ENCODE results near the gene HSD11B2.

HSD11B2 gene

GRCh38 chr16:67454104-67454503 is 23.2 kb downstream of the HSD11B2 start:
- DNase-seq = no peak

DNA sequence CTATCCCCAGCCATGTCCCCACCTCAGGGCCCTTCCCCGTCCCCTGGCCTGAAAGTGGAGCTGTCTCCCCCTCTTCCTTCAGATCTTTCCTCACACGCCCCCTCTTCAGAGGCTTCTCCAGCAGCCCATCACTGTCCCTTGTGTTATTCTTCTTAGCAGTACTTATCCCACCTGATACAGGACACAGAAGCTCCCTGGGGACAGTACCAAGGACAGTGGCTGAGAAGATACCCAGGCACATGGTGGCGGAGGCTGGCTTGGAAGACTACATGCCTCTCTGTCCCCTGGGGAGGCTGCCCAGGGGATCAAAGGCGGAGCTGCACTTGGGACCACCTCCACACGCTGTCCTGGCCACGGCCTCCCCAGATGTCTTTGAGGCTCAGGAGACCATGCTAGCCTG is 23.9 kb downstream of the HSD11B2 start:
- no peak for DNase-seq

GRCh38 chr16:67456391-67457081 is 25.6 kb downstream of the HSD11B2 start:
- DNase-seq = no peak

- no peak for DNase-seq
Observed at GRCh38 chr16:67457611-67458010, 26.7 kb downstream of the HSD11B2 start.

- no peak for DNase-seq
Observed at GRCh38 chr16:67458121-67458641, 27.3 kb downstream of the HSD11B2 start.

GRCh38 chr16:67459066-67459860 is 28.3 kb downstream of the HSD11B2 start:
- DNase-seq = no peak

- no peak for DNase-seq
Observed at GRCh38 chr16:67459861-67460150, 28.9 kb downstream of the HSD11B2 start.

DNA sequence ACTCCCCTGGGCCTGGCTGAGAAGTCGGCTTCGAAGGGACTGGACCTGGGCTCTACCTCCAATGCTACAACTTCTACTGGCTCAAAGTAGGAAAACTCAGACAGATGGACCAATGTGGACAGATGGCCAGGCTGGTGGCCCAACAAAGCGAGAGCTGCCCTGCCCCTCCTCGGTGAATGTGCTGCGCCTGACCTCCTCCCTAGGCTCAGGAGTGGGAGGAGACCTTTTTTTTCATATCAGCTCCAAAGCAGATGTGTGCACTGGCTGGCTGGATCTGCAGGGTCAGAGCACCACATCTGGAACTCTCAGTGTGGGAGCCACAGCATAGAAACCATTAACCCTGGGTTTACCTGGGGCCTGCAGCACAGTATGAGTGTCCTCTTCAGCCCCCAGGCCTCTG is 29.2 kb downstream of the HSD11B2 start:
- DNase-seq = no peak

DNA sequence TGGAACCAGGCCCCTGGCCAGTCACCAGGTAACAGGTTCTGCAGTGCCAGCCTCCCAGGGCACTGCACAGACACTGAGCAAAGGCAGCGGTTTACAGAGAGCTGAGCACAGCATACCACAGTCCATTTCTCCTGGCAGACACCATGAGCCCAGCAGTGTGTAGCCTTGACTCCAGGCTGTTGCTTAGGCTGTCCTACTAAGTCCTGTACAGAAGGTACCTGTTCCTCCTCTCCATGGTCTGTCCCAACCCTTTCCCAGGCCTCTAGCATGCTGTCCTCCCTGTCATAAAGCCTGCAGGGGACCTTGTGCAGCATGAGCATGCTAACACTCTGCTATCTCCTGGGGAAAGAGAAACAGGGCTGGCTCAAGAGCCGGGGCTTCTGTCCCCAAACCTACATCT is 30.0 kb downstream of the HSD11B2 start:
- DNase-seq = no peak

- DNase-seq = no peak
Observed at GRCh38 chr16:67461600-67462278, 30.8 kb downstream of the HSD11B2 start.

GRCh38 chr16:67462279-67462655 is 31.3 kb downstream of the HSD11B2 start:
- DNase-seq = no peak

GRCh38 chr16:67463059-67463458 is 32.1 kb downstream of the HSD11B2 start:
- no peak for DNase-seq

- no peak for DNase-seq
Observed at GRCh38 chr16:67463691-67464090, 32.8 kb downstream of the HSD11B2 start.

DNA sequence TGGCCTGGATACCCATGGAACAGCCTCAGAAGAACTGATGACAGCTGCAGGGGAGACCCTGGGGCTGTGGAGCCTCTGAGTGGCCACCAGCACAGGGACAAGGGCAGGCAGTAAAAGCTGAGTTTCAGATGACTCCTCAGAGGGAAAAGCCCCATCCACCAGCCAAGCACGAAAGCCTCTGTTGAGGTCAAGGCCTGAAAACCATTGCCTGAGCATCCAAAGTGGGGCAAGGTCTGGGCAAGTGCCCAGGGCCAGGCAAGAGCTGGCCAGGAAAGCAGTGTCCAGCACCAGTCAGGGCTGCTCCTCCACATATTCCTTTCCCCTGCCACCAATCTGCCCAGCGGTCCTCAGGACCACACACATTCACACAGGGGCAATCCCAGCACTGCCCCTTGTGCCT is 33.6 kb downstream of the HSD11B2 start:
- no peak for DNase-seq

GRCh38 chr16:67466581-67466980 is 35.7 kb downstream of the HSD11B2 start:
- DNase-seq = no peak

GRCh38 chr16:67468731-67469130 is 37.8 kb downstream of the HSD11B2 start:
- no peak for DNase-seq

DNA sequence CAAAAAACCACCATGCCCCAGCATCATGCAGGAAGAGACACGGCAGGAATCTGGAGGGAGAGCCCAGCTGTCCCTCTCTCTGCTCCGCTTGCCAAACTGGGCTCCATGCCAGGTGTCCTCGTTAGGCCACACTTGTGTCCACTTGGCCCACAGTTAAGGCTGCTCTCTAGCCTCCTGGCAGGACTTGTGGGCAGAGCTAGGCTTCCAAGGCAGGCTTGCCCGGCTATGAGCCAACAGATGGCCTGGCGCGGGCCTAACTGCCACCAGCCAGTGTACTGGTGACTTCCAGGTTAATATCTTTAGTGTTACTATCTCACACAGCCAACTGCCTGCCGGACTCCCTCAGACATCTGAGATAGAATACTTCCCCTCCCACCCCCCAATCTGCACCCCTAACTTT is 39.4 kb downstream of the HSD11B2 start:
- no peak for DNase-seq

DNA sequence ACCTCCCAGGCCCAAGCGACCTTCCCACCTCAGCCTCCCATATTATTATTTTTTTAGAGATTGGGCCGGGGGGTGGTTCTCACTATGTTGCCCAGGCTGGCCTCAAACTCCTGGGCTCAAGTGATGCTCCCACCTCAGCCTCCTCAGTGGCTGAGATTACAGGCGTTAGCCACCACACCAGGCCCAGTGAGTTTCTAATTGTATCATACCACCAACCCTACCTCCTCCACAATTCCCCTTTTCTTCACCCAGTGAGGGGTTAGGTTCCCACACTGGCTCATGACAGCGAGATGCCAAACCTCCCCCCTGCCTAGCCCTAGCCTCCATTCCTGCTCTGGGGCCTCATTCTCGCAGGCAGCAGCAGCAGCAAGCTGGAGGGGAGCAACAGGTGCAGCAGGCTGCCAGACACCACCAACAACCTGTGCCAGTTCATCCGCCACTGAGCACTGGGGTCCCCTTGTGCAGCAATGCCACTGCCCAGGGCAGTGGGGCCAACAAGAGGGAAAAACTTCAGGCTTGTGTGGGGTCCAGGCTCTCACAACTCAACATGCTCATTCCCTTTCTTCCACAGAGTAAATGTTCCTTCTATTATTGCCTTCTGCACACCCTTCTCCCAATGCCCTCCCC is 41.0 kb downstream of the HSD11B2 start:
- no peak for DNase-seq

DNA sequence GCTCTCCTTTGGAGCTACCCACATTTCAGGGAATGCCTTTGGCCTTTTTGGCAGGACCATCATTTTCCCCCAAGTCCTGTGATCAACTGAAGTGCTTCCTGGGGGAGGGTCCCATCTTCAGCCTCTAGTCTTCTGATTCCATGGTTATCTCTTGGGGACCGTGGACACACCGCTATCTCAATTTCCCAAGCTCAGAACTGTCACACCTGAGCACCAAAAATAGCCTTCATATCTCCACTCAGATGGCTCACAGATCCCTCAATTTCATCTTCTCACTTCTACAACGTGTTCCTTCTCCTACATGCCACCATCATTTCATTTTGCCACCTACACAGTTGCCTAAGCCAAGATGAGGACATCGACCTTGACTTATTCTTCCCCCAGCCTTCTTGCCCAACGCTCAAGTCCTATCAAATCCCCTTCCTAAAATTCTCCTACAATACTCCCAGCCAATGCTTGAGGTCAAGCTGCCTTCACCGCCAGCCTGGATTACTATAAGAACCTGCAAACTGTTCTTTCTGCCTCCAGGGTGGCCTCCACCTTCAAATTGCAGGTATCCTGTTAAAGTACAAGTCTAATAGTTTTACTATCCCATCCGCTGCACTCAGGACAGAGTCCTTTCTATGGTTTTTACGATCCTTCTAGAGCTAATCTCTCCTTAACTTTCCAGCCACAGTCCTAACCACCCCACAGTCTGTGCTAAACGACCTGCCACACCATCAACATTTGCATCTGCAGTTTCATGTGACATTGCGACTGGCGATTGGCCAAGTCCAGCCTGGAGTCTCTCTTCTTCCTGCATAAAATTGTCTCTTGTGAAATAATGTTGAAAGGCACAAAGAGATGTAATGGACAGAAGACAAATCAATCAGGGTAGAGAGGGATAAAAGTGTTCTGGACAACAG is 43.9 kb downstream of the HSD11B2 start:
- DNase-seq = no peak

- no peak for DNase-seq
Observed at GRCh38 chr16:67477960-67478554, 47.1 kb downstream of the HSD11B2 start.

DNA sequence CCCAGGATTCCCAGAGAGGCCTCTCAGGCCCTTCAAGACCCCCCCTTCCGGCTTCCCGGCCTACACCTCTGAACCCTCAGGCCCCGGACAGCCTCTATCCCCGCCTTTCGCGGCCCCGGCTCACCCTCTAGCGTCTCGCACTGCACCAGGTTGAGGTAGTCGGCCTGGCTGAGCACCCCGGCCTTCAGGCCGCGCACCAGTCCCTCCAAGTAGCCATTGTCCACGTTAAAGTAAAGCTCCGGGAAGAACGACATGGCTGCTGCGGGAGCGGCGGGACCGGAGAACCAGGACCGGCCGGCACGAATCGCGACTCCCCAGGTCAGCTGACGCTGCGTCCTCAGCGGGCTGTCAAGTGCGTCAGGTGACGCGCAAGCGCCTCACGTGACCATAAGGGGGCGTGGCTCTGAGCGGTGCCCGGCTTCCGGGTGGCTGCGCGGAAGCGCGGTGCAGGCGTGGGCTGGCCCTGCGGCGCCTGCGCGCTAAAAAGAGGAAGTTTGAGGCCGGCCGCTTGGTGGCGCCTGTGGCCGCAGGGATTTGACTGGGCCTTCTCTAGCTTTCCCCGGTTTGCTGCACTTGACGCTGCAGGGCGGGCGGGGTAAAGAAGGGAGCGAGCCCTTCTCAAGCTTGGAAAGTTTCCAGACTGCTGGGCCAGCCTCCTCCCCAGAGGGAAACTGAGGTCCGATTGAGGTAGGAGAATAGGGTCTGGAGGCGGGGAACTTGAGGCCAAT is 50.1 kb downstream of the HSD11B2 start, which contains the start of gene ATP6V0D1:
TSS of gene ATP6V0D1 (minus strand) at position 325 of the 728 bp plus-strand sequence. CDS start at position 254, 71 bp downstream.
- DNase-seq = peak; percentile 98
